Measurements from ENCODE around the gene MIOX. TPM values are rescaled to one million over a fixed set of nuclear protein-coding genes. Genes with fewer than 3 reads are reported as not detected.
A peak's percentile ranks its signal among the peaks of the same experiment; 100 is the strongest.

The MIOX gene
- total and polyA plus RNA-seq, 9 of the 15 experiments (the other 6 are each of a cell fraction or from before 2014, with no cell fraction given), result 0.08 TPM; not detected in 8

DNA sequence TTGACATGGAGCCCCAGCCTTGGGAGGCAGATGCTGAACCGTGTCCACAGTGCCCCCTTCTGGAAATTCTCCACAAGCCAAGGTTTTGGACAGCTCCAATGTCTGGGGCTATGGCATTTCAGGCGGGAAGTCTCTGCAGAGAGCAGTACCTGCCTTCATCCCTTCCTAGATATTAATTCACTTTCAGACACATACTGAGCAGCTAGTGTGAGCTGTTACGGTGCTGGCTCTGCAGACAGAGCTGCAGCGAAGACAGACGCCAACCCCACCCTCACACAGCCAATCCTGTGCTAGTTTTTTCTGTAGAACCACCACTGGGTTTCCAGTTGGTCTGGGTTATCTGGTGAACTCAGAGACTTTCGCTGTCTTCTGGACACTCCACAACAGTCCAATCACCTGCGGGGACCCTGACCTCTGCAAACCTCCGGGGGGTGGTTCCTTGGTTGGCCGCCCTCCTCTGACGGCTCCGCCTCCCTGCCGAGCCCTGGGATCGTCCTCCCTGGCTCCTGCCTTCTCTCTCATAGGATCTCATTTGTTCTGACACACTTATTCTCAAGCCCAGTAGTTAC is 11.7 kb downstream of the MIOX start (continued):
- TF ChIP-seq ZNF165 (CRISPR knock-in tag; IDR thresholded peaks at IDR 0.05; ENCODE audit: borderline replicate concordance), result no peak
- TF ChIP-seq SNIP1 (IDR thresholded peaks at IDR 0.05; ENCODE audit: low read depth), result no peak
- no peak for TF ChIP-seq HMGN3 (IDR thresholded peaks at IDR 0.05; ENCODE audit: borderline replicate concordance, extremely low read depth, insufficient read length, low read depth, low read length)
- TF ChIP-seq, protein P1, sequence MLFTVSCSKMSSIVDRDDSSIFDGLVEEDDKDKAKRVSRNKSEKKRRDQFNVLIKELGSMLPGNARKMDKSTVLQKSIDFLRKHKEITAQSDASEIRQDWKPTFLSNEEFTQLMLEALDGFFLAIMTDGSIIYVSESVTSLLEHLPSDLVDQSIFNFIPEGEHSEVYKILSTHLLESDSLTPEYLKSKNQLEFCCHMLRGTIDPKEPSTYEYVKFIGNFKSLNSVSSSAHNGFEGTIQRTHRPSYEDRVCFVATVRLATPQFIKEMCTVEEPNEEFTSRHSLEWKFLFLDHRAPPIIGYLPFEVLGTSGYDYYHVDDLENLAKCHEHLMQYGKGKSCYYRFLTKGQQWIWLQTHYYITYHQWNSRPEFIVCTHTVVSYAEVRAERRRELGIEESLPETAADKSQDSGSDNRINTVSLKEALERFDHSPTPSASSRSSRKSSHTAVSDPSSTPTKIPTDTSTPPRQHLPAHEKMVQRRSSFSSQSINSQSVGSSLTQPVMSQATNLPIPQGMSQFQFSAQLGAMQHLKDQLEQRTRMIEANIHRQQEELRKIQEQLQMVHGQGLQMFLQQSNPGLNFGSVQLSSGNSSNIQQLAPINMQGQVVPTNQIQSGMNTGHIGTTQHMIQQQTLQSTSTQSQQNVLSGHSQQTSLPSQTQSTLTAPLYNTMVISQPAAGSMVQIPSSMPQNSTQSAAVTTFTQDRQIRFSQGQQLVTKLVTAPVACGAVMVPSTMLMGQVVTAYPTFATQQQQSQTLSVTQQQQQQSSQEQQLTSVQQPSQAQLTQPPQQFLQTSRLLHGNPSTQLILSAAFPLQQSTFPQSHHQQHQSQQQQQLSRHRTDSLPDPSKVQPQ (CRISPR knock-in tag; IDR thresholded peaks at IDR 0.05; ENCODE audit: borderline replicate concordance), result no peak
- TF ChIP-seq, protein P2, sequence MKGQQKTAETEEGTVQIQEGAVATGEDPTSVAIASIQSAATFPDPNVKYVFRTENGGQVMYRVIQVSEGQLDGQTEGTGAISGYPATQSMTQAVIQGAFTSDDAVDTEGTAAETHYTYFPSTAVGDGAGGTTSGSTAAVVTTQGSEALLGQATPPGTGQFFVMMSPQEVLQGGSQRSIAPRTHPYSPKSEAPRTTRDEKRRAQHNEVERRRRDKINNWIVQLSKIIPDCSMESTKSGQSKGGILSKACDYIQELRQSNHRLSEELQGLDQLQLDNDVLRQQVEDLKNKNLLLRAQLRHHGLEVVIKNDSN (CRISPR knock-in tag; IDR thresholded peaks at IDR 0.05), result no peak
- TF ChIP-seq SAFB2 (IDR thresholded peaks at IDR 0.05; ENCODE audit: borderline replicate concordance, low read depth, low read length, severe bottlenecking), result no peak
- TF ChIP-seq, protein P3, sequence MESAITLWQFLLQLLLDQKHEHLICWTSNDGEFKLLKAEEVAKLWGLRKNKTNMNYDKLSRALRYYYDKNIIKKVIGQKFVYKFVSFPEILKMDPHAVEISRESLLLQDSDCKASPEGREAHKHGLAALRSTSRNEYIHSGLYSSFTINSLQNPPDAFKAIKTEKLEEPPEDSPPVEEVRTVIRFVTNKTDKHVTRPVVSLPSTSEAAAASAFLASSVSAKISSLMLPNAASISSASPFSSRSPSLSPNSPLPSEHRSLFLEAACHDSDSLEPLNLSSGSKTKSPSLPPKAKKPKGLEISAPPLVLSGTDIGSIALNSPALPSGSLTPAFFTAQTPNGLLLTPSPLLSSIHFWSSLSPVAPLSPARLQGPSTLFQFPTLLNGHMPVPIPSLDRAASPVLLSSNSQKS (CRISPR knock-in tag; IDR thresholded peaks at IDR 0.05), result no peak
- no peak for TF ChIP-seq TGIF2 (CRISPR knock-in tag; IDR thresholded peaks at IDR 0.05)
- TF ChIP-seq STAT5A (IDR thresholded peaks at IDR 0.05; ENCODE audit: borderline replicate concordance, low read length), result no peak
- TF ChIP-seq ZNF77 (CRISPR knock-in tag; IDR thresholded peaks at IDR 0.05), result no peak
- TF ChIP-seq RAD21 (CRISPR knock-in tag; conservative IDR thresholded peaks at IDR 0.05 in 1 of 2, IDR thresholded peaks at IDR 0.05 in 1 of 2), result peak; percentile 58 to 69
- TF ChIP-seq SMC3 (conservative IDR thresholded peaks at IDR 0.05; ENCODE audit: insufficient read depth, low read depth, low read length), result 0 out of 2 replicates have a peak, but pooled peaks have one; percentile 20
- TF ChIP-seq MAZ (CRISPR knock-in tag; conservative IDR thresholded peaks at IDR 0.05 in 1 of 2, IDR thresholded peaks at IDR 0.05 in 1 of 2), result 0 out of 4 replicates have a peak, but pooled peaks of 1 of the 2 experiments have one; percentile 25
- no peak for TF ChIP-seq NR2F6 (CRISPR knock-in tag; IDR thresholded peaks at IDR 0.05)
- TF ChIP-seq TEAD1 (CRISPR knock-in tag; IDR thresholded peaks at IDR 0.05), result peak in 1 of 2 experiments; percentile 76; a peak in 1 of 4 replicates
- no peak for TF ChIP-seq MECOM (CRISPR knock-in tag; IDR thresholded peaks at IDR 0.05)
- no peak for TF ChIP-seq PTBP1 (IDR thresholded peaks at IDR 0.05; ENCODE audit: low read depth, low read length)
- no peak for TF ChIP-seq ETV5 (CRISPR knock-in tag; IDR thresholded peaks at IDR 0.05; ENCODE audit: low read depth)
- no peak for TF ChIP-seq ZNF444 (CRISPR knock-in tag; IDR thresholded peaks at IDR 0.05)
- TF ChIP-seq ZFP30 (CRISPR knock-in tag; IDR thresholded peaks at IDR 0.05; ENCODE audit: borderline replicate concordance), result no peak
- TF ChIP-seq, protein P4, sequence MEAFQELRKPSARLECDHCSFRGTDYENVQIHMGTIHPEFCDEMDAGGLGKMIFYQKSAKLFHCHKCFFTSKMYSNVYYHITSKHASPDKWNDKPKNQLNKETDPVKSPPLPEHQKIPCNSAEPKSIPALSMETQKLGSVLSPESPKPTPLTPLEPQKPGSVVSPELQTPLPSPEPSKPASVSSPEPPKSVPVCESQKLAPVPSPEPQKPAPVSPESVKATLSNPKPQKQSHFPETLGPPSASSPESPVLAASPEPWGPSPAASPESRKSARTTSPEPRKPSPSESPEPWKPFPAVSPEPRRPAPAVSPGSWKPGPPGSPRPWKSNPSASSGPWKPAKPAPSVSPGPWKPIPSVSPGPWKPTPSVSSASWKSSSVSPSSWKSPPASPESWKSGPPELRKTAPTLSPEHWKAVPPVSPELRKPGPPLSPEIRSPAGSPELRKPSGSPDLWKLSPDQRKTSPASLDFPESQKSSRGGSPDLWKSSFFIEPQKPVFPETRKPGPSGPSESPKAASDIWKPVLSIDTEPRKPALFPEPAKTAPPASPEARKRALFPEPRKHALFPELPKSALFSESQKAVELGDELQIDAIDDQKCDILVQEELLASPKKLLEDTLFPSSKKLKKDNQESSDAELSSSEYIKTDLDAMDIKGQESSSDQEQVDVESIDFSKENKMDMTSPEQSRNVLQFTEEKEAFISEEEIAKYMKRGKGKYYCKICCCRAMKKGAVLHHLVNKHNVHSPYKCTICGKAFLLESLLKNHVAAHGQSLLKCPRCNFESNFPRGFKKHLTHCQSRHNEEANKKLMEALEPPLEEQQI (IDR thresholded peaks at IDR 0.05), result no peak
